IMR-90 (cell line): Measurements from ENCODE around the gene UCK2. TPM values are rescaled to one million over a fixed set of nuclear protein-coding genes. Genes with fewer than 3 reads are reported as not detected.

ENCODE experiments used
- ATAC-seq: fragments of 200-7000 bp; cut with Tn5 transposase; 2 replicates; pipeline ENCODE4 v1.9.1; 2020; ENCODE audit warnings: low read depth, mild to moderate bottlenecking, moderate library complexity
- BruUV-seq: library from RNA; stranded (reverse); fragments of 400-500 nt; replicated peaks from 2 replicates; lab custom pipeline; 2021; lab: Mats Ljungman, UMichigan
- CTCF ChIA-PET: fragments of 300-600 bp; formaldehyde crosslinking; extraction: SDS; loops from one replicate; lab custom pipeline; 2021; ENCODE audit warnings: antibody characterized with exemption; lab: Yijun Ruan, JAX
- POLR2A ChIA-PET: fragments of 300-600 bp; sonication (Branson Sonifier 250); formaldehyde crosslinking; loops from one replicate; lab custom pipeline; 2022; ENCODE audit warnings: antibody characterized with exemption; ENCODE audit not compliant: unreplicated experiment; lab: Charles Lee
- DNase-seq: peaks from one replicate; pipeline ENCODE4 v3.0.0; 2013
- H2AFZ ChIP-seq: replicated peaks from 2 replicates; pipeline ENCODE3; 2013; ENCODE audit warnings: low read length, mild to moderate bottlenecking; ENCODE audit not compliant: poor library complexity
- H2AK5ac ChIP-seq: 2 replicates; pipeline ENCODE4 v1.6.1; 2013; ENCODE audit warnings: low read depth, low read length, inconsistent platforms
- H2AK9ac ChIP-seq: replicated peaks from 2 replicates; pipeline ENCODE3; 2013; ENCODE audit warnings: mild to moderate bottlenecking, low read depth, low read length, moderate library complexity; ENCODE audit not compliant: poor library complexity
- H2BK120ac ChIP-seq: 2 replicates; pipeline ENCODE4 v1.6.1; 2013; ENCODE audit warnings: low read depth, low read length, inconsistent platforms
- H2BK15ac ChIP-seq: 3 replicates; pipeline ENCODE4 v1.6.1; 2013; ENCODE audit warnings: low read depth, low read length, inconsistent platforms
- H2BK20ac ChIP-seq: 2 replicates; pipeline ENCODE4 v1.6.1; 2013; ENCODE audit warnings: low read depth, mild to moderate bottlenecking, inconsistent platforms, low read length, moderate library complexity
- H2BK5ac ChIP-seq: 2 replicates; pipeline ENCODE4 v1.6.1; 2013; ENCODE audit warnings: mild to moderate bottlenecking, low read depth, low read length, inconsistent platforms; ENCODE audit not compliant: poor library complexity, severe bottlenecking
- H3K14ac ChIP-seq: replicated peaks from 2 replicates; pipeline ENCODE4 v1.6.1; 2013; ENCODE audit warnings: low read depth, low read length, inconsistent platforms
- H3K18ac ChIP-seq: 2 replicates; pipeline ENCODE4 v1.6.1; 2013; ENCODE audit warnings: low read depth, low read length, control low read depth
- H3K23ac ChIP-seq: 2 replicates; pipeline ENCODE4 v1.6.1; 2013; ENCODE audit warnings: low read depth, low read length, inconsistent platforms
- H3K27ac ChIP-seq: 2 replicates; pipeline ENCODE4 v1.5.1; 2013; ENCODE audit warnings: mild to moderate bottlenecking, control low read depth, low read length; ENCODE audit not compliant: insufficient read depth
- H3K27me3 ChIP-seq: 2 replicates; pipeline ENCODE4 v1.6.1; 2013; ENCODE audit warnings: low read length; ENCODE audit not compliant: control insufficient read depth, insufficient read depth
- H3K36me3 ChIP-seq: 2 replicates; pipeline ENCODE4 v1.6.1; 2013; ENCODE audit warnings: low read length, mixed read lengths; ENCODE audit not compliant: control insufficient read depth, insufficient read depth
- H3K4ac ChIP-seq: 2 replicates; pipeline ENCODE4 v1.6.1; 2013; ENCODE audit warnings: low read depth, low read length, inconsistent platforms
- H3K4me1 ChIP-seq: 2 replicates; pipeline ENCODE4 v1.6.1; 2013; ENCODE audit warnings: low read length, mixed read lengths; ENCODE audit not compliant: control insufficient read depth, insufficient read depth
- H3K4me2 ChIP-seq: 2 replicates; pipeline ENCODE4 v1.6.1; 2013; ENCODE audit warnings: low read depth, mild to moderate bottlenecking, control low read depth, low read length, moderate library complexity
- H3K4me3 ChIP-seq: 2 replicates; pipeline ENCODE4 v1.5.1; 2013; ENCODE audit warnings: low read depth, mild to moderate bottlenecking, control low read depth, low read length, moderate library complexity; ENCODE audit not compliant: insufficient read depth
- H3K56ac ChIP-seq: 2 replicates; pipeline ENCODE4 v1.6.1; 2013; ENCODE audit warnings: low read length, inconsistent platforms; ENCODE audit not compliant: insufficient read depth; ENCODE audit errors: extremely low read depth
- H3K79me1 ChIP-seq, 2 experiments: 2 replicates each; pipeline ENCODE4 v1.6.1; 2013; ENCODE audit warnings: low read length in 2 of 2, inconsistent platforms in 1 of 2, low read depth in 1 of 2
- H3K9ac ChIP-seq: 2 replicates; pipeline ENCODE4 v1.6.1; 2013; ENCODE audit warnings: low read depth, low read length, control low read depth
- H3K9me1 ChIP-seq: 2 replicates; pipeline ENCODE4 v1.6.1; 2013; ENCODE audit warnings: low read length, inconsistent platforms; ENCODE audit not compliant: insufficient read depth
- H3K9me3 ChIP-seq: 2 replicates; pipeline ENCODE4 v1.6.1; 2013; ENCODE audit warnings: low read length; ENCODE audit not compliant: control insufficient read depth, insufficient read depth
- H4K20me1 ChIP-seq: 2 replicates; pipeline ENCODE4 v1.6.1; 2013; ENCODE audit warnings: low read length, inconsistent platforms; ENCODE audit not compliant: insufficient read depth
- H4K5ac ChIP-seq: 2 replicates; pipeline ENCODE4 v1.6.1; 2013; ENCODE audit warnings: mild to moderate bottlenecking, low read depth, low read length, control low read depth
- H4K8ac ChIP-seq, 2 experiments: 2 replicates each; pipeline ENCODE4 v1.6.1; 2013; ENCODE audit warnings: low read depth in 2 of 2, low read length in 2 of 2, control low read depth in 1 of 2, inconsistent platforms in 1 of 2
- H4K91ac ChIP-seq: 2 replicates; pipeline ENCODE4 v1.6.1; 2013; ENCODE audit warnings: low read depth, low read length, inconsistent platforms; ENCODE audit not compliant: insufficient read depth
- BHLHE40 ChIP-seq: fragments of 150-350 bp; IDR thresholded peaks from 2 replicates; pipeline ENCODE4 v1.6.1; 2016; ENCODE audit warnings: mild to moderate bottlenecking, low read depth, low read length
- CEBPB ChIP-seq: IDR thresholded peaks from 2 replicates; pipeline ENCODE4 v1.6.1; 2012; ENCODE audit warnings: low read depth, low read length, improper control_type of control experiment
- CHD1 ChIP-seq: IDR thresholded peaks from 2 replicates; pipeline ENCODE4 v1.6.1; 2012; ENCODE audit warnings: low read depth, low read length, improper control_type of control experiment
- FOS ChIP-seq: fragments of 150-350 bp; IDR thresholded peaks from 2 replicates; pipeline ENCODE4 v1.6.1; 2016; ENCODE audit warnings: low read depth, low read length
- MAFK ChIP-seq: IDR thresholded peaks from 2 replicates; pipeline ENCODE4 v1.6.1; 2012; ENCODE audit warnings: low read depth, low read length, improper control_type of control experiment
- MAZ ChIP-seq: IDR thresholded peaks from 2 replicates; pipeline ENCODE4 v1.6.1; 2012; ENCODE audit warnings: low read depth, mild to moderate bottlenecking, low read length, improper control_type of control experiment, moderate library complexity, borderline replicate concordance
- MXI1 ChIP-seq: IDR thresholded peaks from 2 replicates; pipeline ENCODE4 v1.6.1; 2012; ENCODE audit warnings: low read depth, mild to moderate bottlenecking, low read length, moderate library complexity, borderline replicate concordance
- NFE2L2 ChIP-seq: fragments of 150-350 bp; IDR thresholded peaks from 2 replicates; pipeline ENCODE4 v1.6.1; 2016; ENCODE audit warnings: low read depth, mild to moderate bottlenecking, low read length
- POLR2A ChIP-seq: IDR thresholded peaks from 2 replicates; pipeline ENCODE4 v1.6.1; 2012; ENCODE audit warnings: mild to moderate bottlenecking, low read depth, low read length
- RAD21 ChIP-seq: IDR thresholded peaks from 2 replicates; pipeline ENCODE4 v1.6.1; 2012; ENCODE audit warnings: low read length, improper control_type of control experiment
- RCOR1 ChIP-seq: IDR thresholded peaks from 2 replicates; pipeline ENCODE4 v1.6.1; 2012; ENCODE audit warnings: mild to moderate bottlenecking, low read length, improper control_type of control experiment; ENCODE audit not compliant: insufficient replicate concordance
- RFX5 ChIP-seq: IDR thresholded peaks from 2 replicates; pipeline ENCODE4 v1.8.0; 2012; ENCODE audit warnings: low read depth, mild to moderate bottlenecking, low read length, moderate library complexity
- SMC3 ChIP-seq: fragments of 150-350 bp; IDR thresholded peaks from 2 replicates; pipeline ENCODE4 v1.6.1; 2016; ENCODE audit warnings: low read depth, mild to moderate bottlenecking, antibody characterized with exemption, low read length, moderate library complexity
- USF2 ChIP-seq: fragments of 150-350 bp; IDR thresholded peaks from 2 replicates; pipeline ENCODE4 v1.6.1; 2017; ENCODE audit warnings: mild to moderate bottlenecking, antibody characterized with exemption, low read length, low read depth
- WGBS, 2 experiments: methylation state at CpG; one replicate each; pipeline versions ENCODE4 v1.1.5 to v1.1.7; 2013; ENCODE audit warnings: missing lambda C conversion rate in 2 of 2; ENCODE audit not compliant: insufficient read length in 1 of 2; ENCODE audit errors: extremely low coverage in 2 of 2; 5-methylcytosine and 5-hydroxymethylcytosine counted together
- dilution Hi-C: fragments of 300-500 bp; cut with HindIII; formaldehyde crosslinking; loops from one replicate; pipeline ENCODE4 v1.14.3; 2018; ENCODE audit warnings: low sequenced_read_pairs; ENCODE audit not compliant: unreplicated experiment
- in situ Hi-C: fragments of 300-500 bp; cut with MboI; formaldehyde crosslinking; loops from 3 replicates; pipeline ENCODE4 v1.14.3; 2019; ENCODE audit warnings: low sequenced_read_pairs, inconsistent platforms, mixed read lengths
- intact Hi-C: fragments of 100-400 bp; cut with micrococcal nuclease; formaldehyde crosslinking; loops from 2 replicates; pipeline ENCODE4 v1.10.0; 2022
- polyA plus RNA-seq, 3 experiments: library from polyadenylated mRNA; depleted of rRNA; stranded (reverse); fragments of >200 nt; gene quantifications; 2 replicates each; pipeline ENCODE4 v1.2.3, GENCODE V29; 2012; ENCODE audit warnings: low replicate concordance in 1 of 3
- total RNA-seq: library from RNA; depleted of rRNA; stranded (reverse); fragments of >200 nt; gene quantifications from 2 replicates; pipeline ENCODE4 v1.2.3, GENCODE V29; 2012
- TF ChIP-seq, protein P1 (sequence below): fragments of 150-350 bp; IDR thresholded peaks from 2 replicates; pipeline ENCODE4 v1.6.1; 2016; ENCODE audit warnings: low read depth, mild to moderate bottlenecking, low read length, moderate library complexity, borderline replicate concordance
- TF ChIP-seq, protein P2 (sequence below): conservative IDR thresholded peaks from 2 replicates; pipeline ENCODE4 v1.5.1; 2012; ENCODE audit warnings: mild to moderate bottlenecking, low read depth, low read length, improper control_type of control experiment

Gene UCK2
- total and polyA plus RNA-seq, 2 of the 4 experiments (the other 2 are of a cell fraction) = 83.0 to 87.8 TPM

- H3K4ac ChIP-seq = no peak overlapping the region
- no peak overlapping the region for H2BK120ac ChIP-seq
- H3K56ac ChIP-seq = no peak overlapping the region
- no peak overlapping the region for H3K18ac ChIP-seq
- H3K79me1 ChIP-seq = peaks cover 53 to 79% of the 10 kb centered on the region in 2 experiments
- H3K4me1 ChIP-seq = peaks cover 7% of the 10 kb centered on the region
- H3K9ac ChIP-seq = no peak overlapping the region
- no peak overlapping the region for H4K8ac ChIP-seq
- H2BK15ac ChIP-seq = no peak overlapping the region
- no peak for TF ChIP-seq POLR2A
- TF ChIP-seq RCOR1 = no peak
- no peak for TF ChIP-seq SMC3
- no peak for TF ChIP-seq RAD21
- TF ChIP-seq, protein P1, sequence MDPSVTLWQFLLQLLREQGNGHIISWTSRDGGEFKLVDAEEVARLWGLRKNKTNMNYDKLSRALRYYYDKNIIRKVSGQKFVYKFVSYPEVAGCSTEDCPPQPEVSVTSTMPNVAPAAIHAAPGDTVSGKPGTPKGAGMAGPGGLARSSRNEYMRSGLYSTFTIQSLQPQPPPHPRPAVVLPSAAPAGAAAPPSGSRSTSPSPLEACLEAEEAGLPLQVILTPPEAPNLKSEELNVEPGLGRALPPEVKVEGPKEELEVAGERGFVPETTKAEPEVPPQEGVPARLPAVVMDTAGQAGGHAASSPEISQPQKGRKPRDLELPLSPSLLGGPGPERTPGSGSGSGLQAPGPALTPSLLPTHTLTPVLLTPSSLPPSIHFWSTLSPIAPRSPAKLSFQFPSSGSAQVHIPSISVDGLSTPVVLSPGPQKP = no peak
- no peak for TF ChIP-seq CEBPB
- TF ChIP-seq MAFK = no peak
- TF ChIP-seq MAZ = no peak
- TF ChIP-seq FOS = no peak
- no peak for TF ChIP-seq CHD1
- TF ChIP-seq BHLHE40 = no peak
- TF ChIP-seq, protein P2, sequence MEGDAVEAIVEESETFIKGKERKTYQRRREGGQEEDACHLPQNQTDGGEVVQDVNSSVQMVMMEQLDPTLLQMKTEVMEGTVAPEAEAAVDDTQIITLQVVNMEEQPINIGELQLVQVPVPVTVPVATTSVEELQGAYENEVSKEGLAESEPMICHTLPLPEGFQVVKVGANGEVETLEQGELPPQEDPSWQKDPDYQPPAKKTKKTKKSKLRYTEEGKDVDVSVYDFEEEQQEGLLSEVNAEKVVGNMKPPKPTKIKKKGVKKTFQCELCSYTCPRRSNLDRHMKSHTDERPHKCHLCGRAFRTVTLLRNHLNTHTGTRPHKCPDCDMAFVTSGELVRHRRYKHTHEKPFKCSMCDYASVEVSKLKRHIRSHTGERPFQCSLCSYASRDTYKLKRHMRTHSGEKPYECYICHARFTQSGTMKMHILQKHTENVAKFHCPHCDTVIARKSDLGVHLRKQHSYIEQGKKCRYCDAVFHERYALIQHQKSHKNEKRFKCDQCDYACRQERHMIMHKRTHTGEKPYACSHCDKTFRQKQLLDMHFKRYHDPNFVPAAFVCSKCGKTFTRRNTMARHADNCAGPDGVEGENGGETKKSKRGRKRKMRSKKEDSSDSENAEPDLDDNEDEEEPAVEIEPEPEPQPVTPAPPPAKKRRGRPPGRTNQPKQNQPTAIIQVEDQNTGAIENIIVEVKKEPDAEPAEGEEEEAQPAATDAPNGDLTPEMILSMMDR = no peak
- no peak for TF ChIP-seq NFE2L2
- TF ChIP-seq MXI1 = no peak
- no peak for TF ChIP-seq RFX5
- TF ChIP-seq USF2 = no peak
- no peaks in the 10 kb centered on the region for H3K27me3 ChIP-seq
- H2AK9ac ChIP-seq = no peak overlapping the region
- ATAC-seq (no peak), DNase-seq (no peak)
- H3K36me3 ChIP-seq = no peaks in the 10 kb centered on the region
- H3K4me3 ChIP-seq = no peak overlapping the region
- H3K23ac ChIP-seq = no peak overlapping the region
- ChIA-PET POLR2A (no interaction called here), CTCF (interaction anchor here (0.5 to 1.5 kb wide), 4 partner anchors 11 to 1108 kb away, joined by 3 to 4 read pairs (median 3); no protein-coding TSS in a partner anchor)
- no peak overlapping the region for H2AFZ ChIP-seq
- in situ Hi-C loops (no loop called here), intact Hi-C loops (no loop called here), dilution Hi-C loops (no loop called here)
- H2BK20ac ChIP-seq = no peak overlapping the region
- H3K27ac ChIP-seq = no peak overlapping the region
- H3K9me1 ChIP-seq = peaks cover 13% of the 10 kb centered on the region
- no peak overlapping the region for H3K14ac ChIP-seq
- no CpG with 5 or more reads among the region's 5 CpGs for WGBS, 2 experiments
- H4K91ac ChIP-seq = no peak overlapping the region
- no peak overlapping the region for H4K5ac ChIP-seq
- peaks cover 22% of the 10 kb centered on the region for H4K20me1 ChIP-seq
- BruUV-seq = no TSS peak
- H2AK5ac ChIP-seq = no peak overlapping the region
- no peaks in the 10 kb centered on the region; the same call in 1 of the 2 replicates for H3K9me3 ChIP-seq
- H3K4me2 ChIP-seq = no peak overlapping the region
- no peak overlapping the region for H2BK5ac ChIP-seq
Measured at GRCh38 chr1:165883056-165883455, 55.6 kb downstream of the UCK2 start.
